Lung microvascular endothelial cell (primary cell): ENCODE measurements around the gene CC2D1B. TPM values are rescaled to one million over a fixed set of nuclear protein-coding genes. Genes with fewer than 3 reads are reported as not detected.

Experiments used
- DNase-seq, 2 donors: peaks; one replicate each; pipeline versions ENCODE4 v3.0.0 to v3.0.0-alpha.2; 2010; ENCODE audit warnings: low read depth in 2 of 2
- total RNA-seq: library from RNA; depleted of rRNA; stranded (reverse); fragments of >200 nt; gene quantifications from 2 replicates; pipeline ENCODE4 v1.2.1, GENCODE V29; 2014

The CC2D1B gene
- total RNA-seq, 1 donor from 2014 or later: 23.8 TPM

GRCh38 chr1:52359676-52360594 is 6.1 kb downstream of the CC2D1B start:
- no peak for DNase-seq

DNA sequence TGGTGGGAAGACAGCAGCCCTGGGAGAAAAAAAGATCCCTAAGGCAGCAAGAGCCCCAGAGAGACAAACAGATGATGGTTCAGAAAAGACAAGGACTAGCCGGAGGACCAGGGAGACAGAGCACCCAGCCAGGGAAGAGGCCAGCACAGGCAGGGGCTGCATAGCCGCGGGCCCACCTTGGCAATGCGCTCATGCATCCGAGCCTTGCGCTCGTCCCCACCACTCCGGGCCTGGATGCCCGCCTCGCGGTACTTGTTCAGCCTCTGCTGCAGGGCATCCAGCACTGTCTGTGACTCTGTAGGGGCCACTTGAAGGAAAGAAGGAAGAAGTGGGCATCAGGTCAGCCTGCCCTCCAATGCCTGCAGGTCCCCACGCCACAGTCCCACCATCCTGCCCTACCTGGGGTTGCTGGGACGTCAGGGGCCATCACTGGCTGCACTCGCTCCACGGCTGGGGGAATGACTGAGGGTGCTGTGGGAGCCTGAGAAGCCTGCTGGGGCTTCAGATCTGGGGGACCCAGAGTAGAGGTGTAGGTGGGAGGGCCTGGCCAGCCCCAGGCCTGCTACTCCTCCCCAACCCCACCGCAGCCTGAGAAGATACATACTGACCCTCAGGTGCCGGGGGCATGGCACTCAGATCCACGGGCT is 7.0 kb downstream of the CC2D1B start:
- DNase-seq: no peak

- no peak for DNase-seq
Measured at GRCh38 chr1:52357397-52357796, 8.6 kb downstream of the CC2D1B start.

DNA sequence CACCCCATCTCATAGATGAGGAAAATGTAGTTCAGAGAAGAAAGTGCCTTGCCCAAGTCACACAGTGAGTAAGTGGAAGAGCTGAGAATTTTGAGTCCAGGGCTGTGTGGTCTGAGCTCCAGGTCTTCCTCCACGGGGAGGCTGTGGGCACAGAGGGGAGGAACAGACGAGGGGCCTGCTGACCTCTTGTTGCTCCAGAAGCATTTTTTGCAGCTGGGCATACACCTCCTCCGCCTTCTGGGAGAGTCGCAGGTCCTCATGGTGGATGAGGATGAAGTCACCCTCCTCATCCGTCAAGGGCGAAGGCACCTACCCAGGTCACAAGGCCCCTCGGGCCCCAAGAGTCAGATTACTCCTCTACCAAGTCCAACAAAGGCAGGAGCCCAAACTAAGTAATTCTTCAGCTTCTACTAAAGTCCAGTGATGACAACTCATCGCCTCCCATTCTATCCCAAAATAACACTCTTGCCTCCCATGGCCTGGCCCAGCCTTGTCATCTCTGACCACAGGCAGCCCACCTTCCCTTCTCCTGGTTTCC is 9.1 kb downstream of the CC2D1B start:
- DNase-seq: no peak

- DNase-seq: no peak
Measured at GRCh38 chr1:52355847-52356505, 10.0 kb downstream of the CC2D1B start.

DNA sequence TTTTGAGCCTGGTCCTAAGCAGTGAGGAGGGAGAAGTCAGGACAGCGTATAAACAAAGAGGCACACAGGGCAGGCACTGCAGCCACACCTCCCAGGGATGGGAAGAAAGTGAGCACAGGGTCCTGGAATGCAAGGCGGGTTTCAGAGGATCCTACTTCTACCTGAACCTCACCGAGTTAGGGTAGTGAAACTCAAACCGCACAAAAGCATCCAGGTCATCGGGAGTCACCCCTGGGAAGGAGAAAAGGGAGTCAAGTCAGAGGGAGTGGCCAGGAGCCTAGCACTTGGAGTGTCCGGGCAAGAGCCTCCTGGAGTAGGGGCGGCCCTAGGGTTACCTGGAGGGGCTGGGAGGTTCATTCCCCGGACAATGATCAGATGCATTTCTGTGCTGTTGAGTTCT is 10.6 kb downstream of the CC2D1B start:
- DNase-seq: no peak

GRCh38 chr1:52352690-52353089 is 13.3 kb downstream of the CC2D1B start:
- no peak for DNase-seq

GRCh38 chr1:52348704-52349300 is 17.2 kb downstream of the CC2D1B start:
- DNase-seq: peak; percentile 25 to 73

GRCh38 chr1:52346653-52347052 is 19.4 kb downstream of the CC2D1B start:
- DNase-seq: no peak

DNA sequence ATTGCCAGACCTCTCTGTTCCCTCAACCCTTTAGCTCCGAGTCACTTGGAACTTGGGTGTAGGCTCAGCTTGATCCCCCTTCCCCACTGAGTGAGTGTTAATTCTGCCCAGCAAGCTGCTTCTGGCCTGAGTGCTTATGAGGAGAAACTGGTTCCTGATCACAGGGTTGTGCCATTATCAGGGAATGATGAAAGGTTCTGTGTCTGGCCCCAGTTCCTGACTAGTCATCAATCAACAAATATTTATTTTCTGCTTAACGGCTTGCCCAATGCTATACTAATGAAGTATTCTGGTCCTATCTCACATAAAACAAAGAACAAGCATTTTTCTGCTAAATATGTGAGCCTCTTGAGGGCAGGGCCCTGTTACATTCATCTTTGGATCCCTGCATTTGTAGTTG is 20.8 kb downstream of the CC2D1B start:
- DNase-seq: no peak

GRCh38 chr1:52343979-52344378 is 22.0 kb downstream of the CC2D1B start:
- no peak for DNase-seq

GRCh38 chr1:52341655-52342260 is 24.2 kb downstream of the CC2D1B start:
- DNase-seq: no peak

DNA sequence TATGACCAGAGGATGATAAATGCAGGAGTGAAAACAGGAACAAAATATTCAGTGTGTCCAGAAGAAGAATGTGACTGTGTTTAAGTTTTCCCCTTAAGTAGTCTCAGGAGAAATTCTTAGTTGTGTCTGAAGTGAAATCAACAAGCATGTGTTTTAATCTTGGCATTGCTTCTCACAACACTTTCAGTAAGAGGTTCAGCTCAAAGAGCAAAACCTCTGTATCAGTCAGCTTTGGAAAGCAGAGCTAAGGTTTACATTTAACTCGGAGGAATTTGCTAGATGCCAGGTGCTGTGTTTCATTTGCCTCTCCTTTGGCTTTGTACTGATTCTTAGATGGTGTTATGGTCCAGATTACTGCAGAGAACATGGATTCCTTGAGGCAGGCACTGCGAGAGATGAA is 28.6 kb downstream of the CC2D1B start:
- DNase-seq: no peak

- no peak for DNase-seq
Measured at GRCh38 chr1:52334906-52335528, 31.0 kb downstream of the CC2D1B start.

GRCh38 chr1:52332411-52332810 is 33.6 kb downstream of the CC2D1B start:
- DNase-seq: no peak

GRCh38 chr1:52328615-52329014 is 37.4 kb downstream of the CC2D1B start:
- no peak for DNase-seq

GRCh38 chr1:52325786-52326185 is 40.2 kb downstream of the CC2D1B start:
- DNase-seq: no peak

DNA sequence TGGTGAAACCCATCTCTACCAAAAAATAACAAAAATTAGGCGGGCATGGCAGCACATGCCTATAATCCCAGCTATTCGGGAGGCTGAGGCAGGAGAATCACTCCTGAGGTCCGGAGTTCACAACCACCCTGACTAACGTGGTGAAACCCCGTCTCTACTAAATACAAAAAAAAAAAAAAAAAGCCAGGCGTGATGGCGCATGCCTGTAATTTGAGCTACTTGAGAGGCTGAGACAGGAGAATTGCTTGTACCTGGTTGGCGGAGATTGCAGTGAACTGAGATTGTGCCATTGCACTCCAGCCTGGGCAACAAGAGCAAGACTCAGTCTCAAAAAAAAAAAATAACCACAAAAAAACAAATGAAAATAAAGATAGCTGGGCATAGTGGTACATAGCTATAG is 42.3 kb downstream of the CC2D1B start:
- no peak for DNase-seq

DNA sequence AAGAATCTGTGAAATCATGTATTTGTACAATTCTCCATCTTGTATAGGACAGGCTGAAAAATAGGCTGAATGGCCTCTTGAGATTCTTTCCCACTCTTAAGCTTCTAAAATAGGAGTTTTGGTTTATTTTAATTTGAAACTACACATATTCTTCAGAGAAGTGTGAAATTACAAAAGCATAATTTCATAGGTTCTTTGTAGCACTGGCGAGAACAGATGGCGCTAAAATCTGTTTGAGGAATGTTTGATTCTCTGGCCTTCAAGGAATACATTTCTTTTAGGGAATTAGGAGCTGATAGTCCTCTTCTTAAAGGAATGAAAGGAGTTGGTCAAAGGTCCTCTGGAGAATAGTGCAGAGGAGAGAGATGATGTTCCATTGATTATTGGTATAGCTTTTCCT is 44.9 kb downstream of the CC2D1B start:
- DNase-seq: no peak

- no peak for DNase-seq
Measured at GRCh38 chr1:52306227-52307006, 59.6 kb downstream of the CC2D1B start.
